ENCODE measurements around the gene PARN.

Gene PARN

DNA sequence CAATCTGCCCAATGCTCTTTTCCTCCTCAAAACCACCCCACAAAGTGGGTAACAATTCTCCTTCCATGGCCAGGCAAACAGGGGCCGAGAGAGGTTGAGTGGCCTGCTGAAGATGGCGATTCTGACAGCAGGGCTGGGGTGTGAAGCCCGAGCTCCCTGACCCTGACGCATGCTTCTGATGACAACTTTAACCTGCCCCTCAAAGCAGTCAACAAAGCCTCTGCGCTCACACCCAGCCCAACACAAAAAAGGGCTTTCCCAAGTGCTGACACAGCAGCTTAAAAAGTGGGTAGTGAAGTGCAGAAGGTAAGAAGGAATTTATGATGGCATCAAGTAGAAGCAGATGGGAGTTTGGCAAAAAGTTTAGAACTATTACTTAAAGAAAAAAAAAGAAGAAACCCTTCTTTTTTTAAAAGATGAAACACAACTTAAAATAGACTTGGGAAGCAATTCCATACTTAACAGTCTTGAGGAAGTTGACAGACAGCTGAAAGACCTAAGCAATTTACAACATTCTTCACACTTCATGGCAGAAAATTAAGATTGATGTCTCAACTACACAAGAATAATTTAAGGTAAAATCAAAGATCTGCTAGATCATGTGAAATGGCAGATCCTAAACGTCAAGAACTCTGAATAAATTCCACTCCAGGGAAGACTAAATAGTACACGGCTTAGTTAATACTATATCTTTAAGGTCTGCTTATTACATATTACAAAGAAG lies 133.9 kb downstream of the PARN start:
- H3K4me3 ChIP-seq (ENCODE audit: control insufficient read depth, low read depth, low read length), result no peak overlapping the region
- no peak for TF ChIP-seq CTCF (conservative IDR thresholded peaks at IDR 0.05; ENCODE audit: control insufficient read depth, insufficient read depth, low read depth, low read length)
- no peak for DNase-seq (ENCODE audit: low read depth)

GRCh38 chr16:14495213-14496046 lies 134.6 kb downstream of the PARN start:
- no peak overlapping the region for H3K4me3 ChIP-seq (ENCODE audit: control insufficient read depth, low read depth, low read length)
- TF ChIP-seq CTCF (conservative IDR thresholded peaks at IDR 0.05; ENCODE audit: control insufficient read depth, insufficient read depth, low read depth, low read length), result no peak
- DNase-seq (ENCODE audit: low read depth), result no peak

GRCh38 chr16:14494396-14494966 lies 135.6 kb downstream of the PARN start:
- no peak for TF ChIP-seq CTCF (conservative IDR thresholded peaks at IDR 0.05; ENCODE audit: control insufficient read depth, insufficient read depth, low read depth, low read length)
- no peak overlapping the region for H3K4me3 ChIP-seq (ENCODE audit: control insufficient read depth, low read depth, low read length)
- DNase-seq (ENCODE audit: low read depth), result no peak

DNA sequence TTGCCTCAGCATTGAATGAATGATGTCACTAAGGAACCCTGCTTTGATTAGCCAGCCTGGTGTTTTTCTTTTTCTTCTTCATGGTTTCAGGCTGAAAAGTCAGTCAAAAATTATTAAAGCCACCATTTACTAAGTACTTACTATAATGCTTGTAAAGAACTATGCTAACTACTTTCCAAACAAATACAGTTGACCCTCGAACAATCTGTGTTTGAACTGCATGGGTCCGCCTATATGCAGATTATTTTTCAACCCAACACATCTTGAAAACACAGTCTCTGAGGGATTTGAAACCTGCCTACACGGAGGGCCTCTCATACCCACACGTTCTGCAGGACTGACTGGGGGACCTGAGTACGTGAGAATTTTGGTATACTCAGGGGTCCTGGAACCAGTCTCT lies 136.3 kb downstream of the PARN start:
- TF ChIP-seq CTCF (conservative IDR thresholded peaks at IDR 0.05; ENCODE audit: control insufficient read depth, insufficient read depth, low read depth, low read length), result no peak
- no peak for DNase-seq (ENCODE audit: low read depth)
- no peak overlapping the region for H3K4me3 ChIP-seq (ENCODE audit: control insufficient read depth, low read depth, low read length)

- no peak for TF ChIP-seq CTCF (conservative IDR thresholded peaks at IDR 0.05; ENCODE audit: control insufficient read depth, insufficient read depth, low read depth, low read length)
- H3K4me3 ChIP-seq (ENCODE audit: control insufficient read depth, low read depth, low read length), result no peak overlapping the region
- DNase-seq (ENCODE audit: low read depth), result no peak
Observed at GRCh38 chr16:14492614-14493013, 137.4 kb downstream of the PARN start.

GRCh38 chr16:14491861-14492529 lies 138.1 kb downstream of the PARN start:
- no peak overlapping the region for H3K4me3 ChIP-seq (ENCODE audit: control insufficient read depth, low read depth, low read length)
- no peak for DNase-seq (ENCODE audit: low read depth)
- no peak for TF ChIP-seq CTCF (conservative IDR thresholded peaks at IDR 0.05; ENCODE audit: control insufficient read depth, insufficient read depth, low read depth, low read length)

Measured in fibroblast of mammary gland (primary cell).